ENCODE results near the gene SIK1.

SIK1 gene

GRCh38 chr21:43373362-43374227 is 53.3 kb downstream of the SIK1 start:
- no peak overlapping the region for H3K9ac ChIP-seq (ENCODE audit: insufficient read length)
- TF ChIP-seq POLR2AphosphoS5 (IDR thresholded peaks at IDR 0.05; ENCODE audit: borderline replicate concordance, low read depth, low read length) (no peak), FOXP2 (optimal IDR thresholded peaks at IDR 0.05; ENCODE audit: control extremely low read depth, extremely low read length, insufficient read depth) (no peak), EZH2 (IDR thresholded peaks at IDR 0.05) (no peak)
- H3K4me3 ChIP-seq, result no peak overlapping the region
- DNase-seq (ENCODE audit: low read depth, low spot score), result no peak
- no peaks in the 10 kb centered on the region for H3K36me3 ChIP-seq (ENCODE audit: insufficient read depth, low read length)
- H3K9me3 ChIP-seq (ENCODE audit: low read depth, low read length), result no peaks in the 10 kb centered on the region
- H3K27ac ChIP-seq, result no peak overlapping the region

GRCh38 chr21:43372663-43373361 is 54.1 kb downstream of the SIK1 start:
- Histone ChIP-seq H3K9ac (ENCODE audit: insufficient read length) (no peak overlapping the region), H3K36me3 (ENCODE audit: insufficient read depth, low read length) (no peaks in the 10 kb centered on the region), H3K27ac (no peak overlapping the region), H3K9me3 (ENCODE audit: low read depth, low read length) (no peaks in the 10 kb centered on the region), H3K4me3 (no peak overlapping the region)
- no peak for DNase-seq (ENCODE audit: low read depth, low spot score)
- TF ChIP-seq FOXP2 (optimal IDR thresholded peaks at IDR 0.05; ENCODE audit: control extremely low read depth, extremely low read length, insufficient read depth) (no peak), EZH2 (IDR thresholded peaks at IDR 0.05) (no peak), POLR2AphosphoS5 (IDR thresholded peaks at IDR 0.05; ENCODE audit: borderline replicate concordance, low read depth, low read length) (no peak)

GRCh38 chr21:43371786-43372185 is 55.1 kb downstream of the SIK1 start:
- Histone ChIP-seq H3K9ac (ENCODE audit: insufficient read length) (no peak overlapping the region), H3K9me3 (ENCODE audit: low read depth, low read length) (no peaks in the 10 kb centered on the region), H3K36me3 (ENCODE audit: insufficient read depth, low read length) (no peaks in the 10 kb centered on the region)

GRCh38 chr21:43370888-43371570 is 55.9 kb downstream of the SIK1 start:
- no peak for TF ChIP-seq POLR2AphosphoS5 (IDR thresholded peaks at IDR 0.05; ENCODE audit: borderline replicate concordance, low read depth, low read length)
- TF ChIP-seq FOXP2 (optimal IDR thresholded peaks at IDR 0.05; ENCODE audit: control extremely low read depth, extremely low read length, insufficient read depth), result no peak
- no peak for TF ChIP-seq EZH2 (IDR thresholded peaks at IDR 0.05)
- Histone ChIP-seq H3K36me3 (ENCODE audit: insufficient read depth, low read length) (no peaks in the 10 kb centered on the region), H3K4me3 (no peak overlapping the region), H3K9ac (ENCODE audit: insufficient read length) (no peak overlapping the region), H3K27ac (no peak overlapping the region), H3K9me3 (ENCODE audit: low read depth, low read length) (no peaks in the 10 kb centered on the region)
- no peak for DNase-seq (ENCODE audit: low read depth, low spot score)

More at GRCh38 chr21:43371786-43372185, 55.1 kb downstream of the SIK1 start:
- no peak for TF ChIP-seq FOXP2 (optimal IDR thresholded peaks at IDR 0.05; ENCODE audit: control extremely low read depth, extremely low read length, insufficient read depth)
- TF ChIP-seq EZH2 (IDR thresholded peaks at IDR 0.05), result no peak
- no peak for TF ChIP-seq POLR2AphosphoS5 (IDR thresholded peaks at IDR 0.05; ENCODE audit: borderline replicate concordance, low read depth, low read length)
- DNase-seq (ENCODE audit: low read depth, low spot score), result no peak
- Histone ChIP-seq H3K27ac (no peak overlapping the region), H3K4me3 (no peak overlapping the region)

- Histone ChIP-seq H3K36me3 (ENCODE audit: insufficient read depth, low read length) (no peaks in the 10 kb centered on the region), H3K9ac (ENCODE audit: insufficient read length) (no peak overlapping the region), H3K27ac (no peak overlapping the region), H3K9me3 (ENCODE audit: low read depth, low read length) (no peaks in the 10 kb centered on the region), H3K4me3 (no peak overlapping the region)
- DNase-seq (ENCODE audit: low read depth, low spot score), result no peak
- TF ChIP-seq POLR2AphosphoS5 (IDR thresholded peaks at IDR 0.05; ENCODE audit: borderline replicate concordance, low read depth, low read length) (no peak), FOXP2 (optimal IDR thresholded peaks at IDR 0.05; ENCODE audit: control extremely low read depth, extremely low read length, insufficient read depth) (no peak), EZH2 (IDR thresholded peaks at IDR 0.05) (no peak)
Measured at GRCh38 chr21:43370091-43370658, 56.8 kb downstream of the SIK1 start.

- DNase-seq (ENCODE audit: low read depth, low spot score), result no peak
- Histone ChIP-seq H3K36me3 (ENCODE audit: insufficient read depth, low read length) (no peaks in the 10 kb centered on the region), H3K9ac (ENCODE audit: insufficient read length) (no peak overlapping the region), H3K4me3 (no peak overlapping the region), H3K9me3 (ENCODE audit: low read depth, low read length) (no peaks in the 10 kb centered on the region), H3K27ac (no peak overlapping the region)
- no peak for TF ChIP-seq POLR2AphosphoS5 (IDR thresholded peaks at IDR 0.05; ENCODE audit: borderline replicate concordance, low read depth, low read length)
- TF ChIP-seq FOXP2 (optimal IDR thresholded peaks at IDR 0.05; ENCODE audit: control extremely low read depth, extremely low read length, insufficient read depth), result no peak
- TF ChIP-seq EZH2 (IDR thresholded peaks at IDR 0.05), result no peak
Measured at GRCh38 chr21:43369596-43370090, 57.3 kb downstream of the SIK1 start.

GRCh38 chr21:43369124-43369523 is 57.8 kb downstream of the SIK1 start:
- Histone ChIP-seq H3K9ac (ENCODE audit: insufficient read length) (no peak overlapping the region), H3K4me3 (no peak overlapping the region), H3K9me3 (ENCODE audit: low read depth, low read length) (no peaks in the 10 kb centered on the region), H3K27ac (no peak overlapping the region), H3K36me3 (ENCODE audit: insufficient read depth, low read length) (no peaks in the 10 kb centered on the region)
- TF ChIP-seq FOXP2 (optimal IDR thresholded peaks at IDR 0.05; ENCODE audit: control extremely low read depth, extremely low read length, insufficient read depth), result no peak
- no peak for TF ChIP-seq POLR2AphosphoS5 (IDR thresholded peaks at IDR 0.05; ENCODE audit: borderline replicate concordance, low read depth, low read length)
- TF ChIP-seq EZH2 (IDR thresholded peaks at IDR 0.05), result no peak
- DNase-seq (ENCODE audit: low read depth, low spot score), result no peak

All from SK-N-MC (cell line).